Activated naive CD4-positive, alpha-beta T cell (primary cell): Measurements from ENCODE around the gene NDUFV1.

Experiments
- DNase-seq, 4 experiments: peaks; one replicate each; lab custom pipeline; 2025; lab: John Stamatoyannopoulos, UW

Gene NDUFV1

GRCh38 chr11:67640758-67641337 lies 34.1 kb downstream of the NDUFV1 start:
- DNase-seq = no peak

- no peak for DNase-seq
Observed at GRCh38 chr11:67641338-67642172, 34.8 kb downstream of the NDUFV1 start.

- no peak for DNase-seq
Observed at GRCh38 chr11:67642173-67643120, 35.7 kb downstream of the NDUFV1 start.

GRCh38 chr11:67644042-67644441 lies 37.3 kb downstream of the NDUFV1 start:
- no peak for DNase-seq

GRCh38 chr11:67644472-67645418 lies 38.0 kb downstream of the NDUFV1 start:
- DNase-seq = no peak

- no peak for DNase-seq
Observed at GRCh38 chr11:67645521-67646461, 39.1 kb downstream of the NDUFV1 start.

- DNase-seq = peak in 1 of 4 experiments; percentile 12
Observed at GRCh38 chr11:67646535-67647336, 40.0 kb downstream of the NDUFV1 start.

- DNase-seq = no peak
Observed at GRCh38 chr11:67647471-67647870, 40.7 kb downstream of the NDUFV1 start.

- DNase-seq = peak in 2 of 4 experiments; percentile 10 to 41
Observed at GRCh38 chr11:67648140-67648795, 41.5 kb downstream of the NDUFV1 start.

GRCh38 chr11:67648796-67649613 lies 42.3 kb downstream of the NDUFV1 start:
- no peak for DNase-seq

- no peak for DNase-seq
Observed at GRCh38 chr11:67649634-67650510, 43.1 kb downstream of the NDUFV1 start.

GRCh38 chr11:67651976-67652781 lies 45.4 kb downstream of the NDUFV1 start:
- no peak for DNase-seq

GRCh38 chr11:67652965-67653845 lies 46.5 kb downstream of the NDUFV1 start:
- no peak for DNase-seq

GRCh38 chr11:67654225-67654624 lies 47.5 kb downstream of the NDUFV1 start:
- no peak for DNase-seq
